ENCODE results near the gene CTXN2. TPM values are rescaled to one million over a fixed set of nuclear protein-coding genes. Genes with fewer than 3 reads are reported as not detected.

The CTXN2 gene
- total RNA-seq, 2 donors from 2014 or later = 0.07 to 0.16 TPM

DNA sequence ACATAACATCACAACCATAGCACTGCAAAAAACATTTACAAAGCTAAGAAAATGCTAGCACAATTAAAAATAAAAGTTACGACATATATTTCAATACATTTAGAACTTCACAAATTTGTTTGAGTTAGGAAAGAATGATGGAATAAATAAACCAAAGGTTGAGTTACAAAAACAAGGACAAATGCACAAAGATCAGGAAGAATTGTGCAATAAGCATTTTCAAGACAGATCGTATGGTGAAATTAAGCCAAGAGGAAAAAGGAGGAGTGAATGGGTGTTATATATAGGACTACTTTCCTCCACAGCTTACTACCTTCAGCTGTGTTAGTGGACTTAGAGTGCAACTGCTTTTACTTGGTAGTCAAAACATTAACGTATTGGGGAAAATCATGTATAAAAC is 5.9 kb upstream of the CTXN2 start:
- Histone ChIP-seq H3K27me3 (no peaks in the 10 kb centered on the region), H3K36me3 (no peaks in the 10 kb centered on the region), H3K4me1 (no peaks in the 10 kb centered on the region), H3K9ac (ENCODE audit: low read depth in 2 of 2, low read length in 2 of 2) (no peak overlapping the region), H3K9me3 (no peaks in the 10 kb centered on the region), H3K4me3 (no peak overlapping the region), H3K27ac (no peak overlapping the region)
- no peak for DNase-seq
- intact Hi-C loops (cut with DNase I) = no loop called here
- TF ChIP-seq, protein P1, sequence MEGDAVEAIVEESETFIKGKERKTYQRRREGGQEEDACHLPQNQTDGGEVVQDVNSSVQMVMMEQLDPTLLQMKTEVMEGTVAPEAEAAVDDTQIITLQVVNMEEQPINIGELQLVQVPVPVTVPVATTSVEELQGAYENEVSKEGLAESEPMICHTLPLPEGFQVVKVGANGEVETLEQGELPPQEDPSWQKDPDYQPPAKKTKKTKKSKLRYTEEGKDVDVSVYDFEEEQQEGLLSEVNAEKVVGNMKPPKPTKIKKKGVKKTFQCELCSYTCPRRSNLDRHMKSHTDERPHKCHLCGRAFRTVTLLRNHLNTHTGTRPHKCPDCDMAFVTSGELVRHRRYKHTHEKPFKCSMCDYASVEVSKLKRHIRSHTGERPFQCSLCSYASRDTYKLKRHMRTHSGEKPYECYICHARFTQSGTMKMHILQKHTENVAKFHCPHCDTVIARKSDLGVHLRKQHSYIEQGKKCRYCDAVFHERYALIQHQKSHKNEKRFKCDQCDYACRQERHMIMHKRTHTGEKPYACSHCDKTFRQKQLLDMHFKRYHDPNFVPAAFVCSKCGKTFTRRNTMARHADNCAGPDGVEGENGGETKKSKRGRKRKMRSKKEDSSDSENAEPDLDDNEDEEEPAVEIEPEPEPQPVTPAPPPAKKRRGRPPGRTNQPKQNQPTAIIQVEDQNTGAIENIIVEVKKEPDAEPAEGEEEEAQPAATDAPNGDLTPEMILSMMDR (IDR thresholded peaks at IDR 0.05) = no peak

DNA sequence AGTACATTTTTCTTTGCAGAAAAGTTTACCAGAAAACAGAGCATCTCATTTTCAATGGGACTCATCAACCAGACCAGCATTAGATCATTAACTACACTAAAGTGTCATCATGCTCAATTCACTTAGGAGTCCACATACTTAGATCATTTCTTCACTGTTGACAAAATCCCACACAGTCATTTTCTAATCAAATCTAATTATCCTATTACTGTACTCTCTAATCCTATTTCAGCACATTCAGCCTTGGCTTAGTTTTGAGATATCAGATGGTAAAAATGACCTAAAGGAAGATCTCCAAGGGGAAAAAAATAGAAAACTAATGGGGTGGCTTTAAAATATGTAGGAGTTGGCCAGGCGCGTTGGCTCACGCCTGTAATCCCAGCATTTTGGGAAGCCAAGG is 5.2 kb upstream of the CTXN2 start:
- H3K27me3 ChIP-seq = no peaks in the 10 kb centered on the region
- TF ChIP-seq, protein P1 (IDR thresholded peaks at IDR 0.05) = no peak
- H3K9me3 ChIP-seq = no peaks in the 10 kb centered on the region
- intact Hi-C loops (cut with DNase I) = no loop called here
- no peak overlapping the region for H3K27ac ChIP-seq
- no peak overlapping the region for H3K9ac ChIP-seq (ENCODE audit: low read depth in 2 of 2, low read length in 2 of 2)
- no peaks in the 10 kb centered on the region for H3K4me1 ChIP-seq
- DNase-seq = no peak
- no peak overlapping the region for H3K4me3 ChIP-seq
- no peaks in the 10 kb centered on the region for H3K36me3 ChIP-seq

DNA sequence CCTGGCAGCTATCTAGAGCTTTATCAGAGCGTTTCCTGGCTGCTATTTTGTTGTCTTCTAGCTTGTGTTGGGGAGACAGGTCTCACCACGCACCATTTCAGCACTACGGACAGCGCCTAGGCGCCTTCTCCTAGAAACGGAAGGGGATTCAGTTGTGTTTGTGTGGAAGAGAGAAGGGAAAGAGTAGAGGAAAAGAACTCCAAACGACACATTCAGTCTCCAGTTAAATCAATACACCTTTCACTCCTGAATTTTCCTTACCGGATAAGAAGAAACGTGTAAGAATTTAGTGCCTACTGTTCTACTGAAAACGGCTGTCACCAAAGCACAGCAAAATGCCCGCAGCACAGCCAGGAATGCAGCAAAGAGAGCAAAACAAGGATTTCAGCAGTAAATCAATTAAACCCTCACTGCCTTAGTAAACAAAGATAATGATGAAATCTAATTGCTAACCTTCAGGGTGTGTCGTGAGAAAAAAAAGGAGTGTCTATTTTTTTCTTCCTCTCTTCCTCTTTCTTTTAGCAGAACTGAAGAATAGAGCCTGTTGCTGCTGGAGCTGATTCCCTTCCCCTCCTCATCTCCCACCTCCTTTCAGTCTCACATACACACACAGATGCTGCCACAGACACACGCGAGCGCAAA is 412 bp upstream of the CTXN2 start:
- Histone ChIP-seq H3K36me3 (no peaks in the 10 kb centered on the region), H3K4me3 (peak overlapping the region; percentile 17), H3K27me3 (no peaks in the 10 kb centered on the region), H3K27ac (no peak overlapping the region), H3K9me3 (no peaks in the 10 kb centered on the region), H3K4me1 (no peaks in the 10 kb centered on the region), H3K9ac (ENCODE audit: low read depth in 2 of 2, low read length in 2 of 2) (no peak overlapping the region)
- TF ChIP-seq, protein P1 (IDR thresholded peaks at IDR 0.05) = no peak
- DNase-seq = peak; percentile 82
- intact Hi-C loops (cut with DNase I) = no loop called here

DNA sequence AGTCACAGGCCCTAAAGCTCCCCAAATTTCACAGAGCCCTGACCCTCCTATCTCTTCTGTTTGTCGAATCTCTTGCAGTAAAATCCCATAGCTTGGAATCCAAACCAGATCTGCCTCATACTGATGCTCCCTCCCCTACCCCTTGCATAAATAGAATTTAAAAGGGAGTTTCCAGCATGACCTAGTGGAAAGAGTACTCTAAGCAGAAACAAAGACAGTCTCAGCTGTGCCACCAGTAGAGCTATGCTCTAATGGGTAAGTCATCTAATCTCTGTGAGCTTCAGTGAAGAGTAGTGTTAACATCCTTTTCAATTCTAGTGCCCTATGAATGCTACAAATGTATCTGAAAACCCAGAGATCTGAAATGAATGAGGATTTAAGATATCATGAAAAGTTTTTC is 10.6 kb downstream of the CTXN2 start:
- TF ChIP-seq, protein P1 (IDR thresholded peaks at IDR 0.05) = no peak

DNA sequence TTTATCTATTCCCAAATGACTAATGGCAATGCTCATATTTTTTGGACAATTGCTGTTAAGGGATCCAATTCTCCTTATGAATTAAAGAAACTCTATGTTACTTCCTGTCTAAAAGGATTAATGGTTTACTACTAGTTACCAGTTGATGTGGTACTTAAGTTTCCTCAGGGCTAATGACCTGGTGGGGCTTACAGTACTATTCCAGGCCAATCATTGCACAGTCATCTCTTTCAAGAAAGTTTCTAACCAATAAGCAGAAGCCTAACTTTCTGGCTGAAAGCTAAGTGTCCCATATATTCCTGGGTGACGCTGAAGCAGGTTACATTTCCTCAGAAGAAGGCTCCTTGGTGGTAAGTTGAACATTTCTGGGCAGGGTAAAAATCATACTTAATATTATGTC is 14.5 kb downstream of the CTXN2 start, which contains the start of gene SLC12A1:
SLC12A1 (plus strand) TSS at position 322 of the 400 bp plus-strand sequence. CDS start 1,418 bp downstream, outside the sequence.
- intact Hi-C loops (cut with DNase I) = no loop called here
- H3K9me3 ChIP-seq = no peaks in the 10 kb centered on the region
- no peak within 1 kb of the TSS for H3K27ac ChIP-seq
- TF ChIP-seq, protein P1 (IDR thresholded peaks at IDR 0.05) = no peak
- H3K4me1 ChIP-seq = no peaks in the 10 kb centered on the region
- no peak for DNase-seq
- no peaks in the 10 kb centered on the region for H3K36me3 ChIP-seq
- no peak within 1 kb of the TSS for H3K4me3 ChIP-seq
- no peak within 1 kb of the TSS for H3K9ac ChIP-seq (ENCODE audit: low read depth in 2 of 2, low read length in 2 of 2)
- no peaks in the 10 kb centered on the region for H3K27me3 ChIP-seq

More for the DNA sequence above, 10.6 kb downstream of the CTXN2 start:
- Histone ChIP-seq H3K27me3 (no peaks in the 10 kb centered on the region), H3K36me3 (no peaks in the 10 kb centered on the region), H3K27ac (no peak overlapping the region), H3K4me1 (no peaks in the 10 kb centered on the region), H3K9ac (ENCODE audit: low read depth in 2 of 2, low read length in 2 of 2) (no peak overlapping the region), H3K9me3 (no peaks in the 10 kb centered on the region), H3K4me3 (no peak overlapping the region)
- intact Hi-C loops (cut with DNase I) = no loop called here
- no peak for DNase-seq
